HK-2 (cell line): ENCODE data around the gene ZNF892.
A peak's percentile ranks its signal among the peaks of the same experiment; 100 is the strongest.

Experiments used
- DNase-seq: peaks from one replicate; pipeline ENCODE4 v3.0.0-alpha.2; 2018; ENCODE audit not compliant: unreplicated experiment

ZNF892 gene

DNA sequence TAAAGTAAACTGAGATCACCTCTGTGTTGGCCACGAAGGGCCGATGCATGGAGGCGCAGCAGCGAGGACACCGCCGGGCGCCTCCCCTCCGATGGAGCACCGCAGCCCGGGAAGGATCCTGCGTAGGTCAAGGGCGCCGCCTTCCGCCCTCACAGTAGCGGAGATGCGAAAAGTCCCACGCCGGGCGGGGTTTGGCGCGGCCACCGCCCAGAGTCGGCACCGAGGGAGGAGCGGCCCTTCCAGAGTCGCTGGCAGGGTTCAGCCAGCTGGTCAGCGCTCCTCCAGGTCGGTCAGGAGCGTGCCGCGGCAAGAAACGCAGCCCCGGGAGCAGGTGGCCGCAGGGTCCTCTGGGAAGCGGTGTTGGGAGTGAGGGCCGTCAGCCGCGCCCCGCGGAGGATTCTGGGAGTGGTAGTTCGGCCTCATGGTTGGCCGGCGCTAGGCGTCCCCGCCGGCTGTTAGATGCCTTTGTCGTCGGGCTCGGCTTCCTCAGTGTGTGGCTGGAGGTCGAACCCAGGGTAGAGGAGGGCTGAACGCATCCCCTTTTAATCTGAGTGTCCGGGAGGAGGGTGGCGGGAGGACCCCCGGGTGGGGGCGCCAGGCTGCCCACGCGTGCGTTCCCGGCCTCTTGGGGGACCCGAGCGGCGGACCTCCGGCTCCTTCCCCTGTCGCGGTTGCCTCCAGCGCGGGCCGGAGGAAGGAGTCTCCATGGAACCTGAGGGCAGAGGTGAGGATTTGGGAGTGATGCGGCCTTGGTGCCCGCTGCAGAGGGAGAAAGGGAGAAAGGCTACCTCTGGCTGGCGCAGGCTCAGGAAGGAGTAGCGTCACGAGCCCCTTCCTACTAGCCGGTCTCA is at the start of gene ZNF892:
Gene ZNF892, plus strand, starts transcription at position 411 of the 851 bp plus-strand sequence. Its CDS starts 295 bp downstream, at position 706.
- peak; percentile 96 for DNase-seq

DNA sequence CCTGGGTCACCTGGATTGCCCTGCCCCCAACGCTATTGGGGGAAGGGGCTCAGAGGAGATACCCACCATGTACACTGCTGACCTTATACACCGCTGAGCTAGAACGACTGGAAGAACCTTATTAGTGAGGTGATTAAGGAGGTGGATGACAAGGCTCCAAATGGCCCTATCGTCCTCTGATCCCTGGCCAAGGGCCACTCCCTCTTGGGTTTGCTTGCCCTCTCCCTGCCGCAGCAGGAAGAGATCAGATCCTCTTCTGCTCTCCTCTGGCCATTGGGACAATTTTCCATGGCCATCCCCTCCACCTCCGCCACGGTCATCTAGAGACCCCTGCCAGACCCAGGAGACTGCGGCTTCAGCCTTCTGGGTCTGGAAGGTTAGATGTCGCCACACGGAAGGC is 48.9 kb upstream of the ZNF892 start:
- no peak for DNase-seq

DNA sequence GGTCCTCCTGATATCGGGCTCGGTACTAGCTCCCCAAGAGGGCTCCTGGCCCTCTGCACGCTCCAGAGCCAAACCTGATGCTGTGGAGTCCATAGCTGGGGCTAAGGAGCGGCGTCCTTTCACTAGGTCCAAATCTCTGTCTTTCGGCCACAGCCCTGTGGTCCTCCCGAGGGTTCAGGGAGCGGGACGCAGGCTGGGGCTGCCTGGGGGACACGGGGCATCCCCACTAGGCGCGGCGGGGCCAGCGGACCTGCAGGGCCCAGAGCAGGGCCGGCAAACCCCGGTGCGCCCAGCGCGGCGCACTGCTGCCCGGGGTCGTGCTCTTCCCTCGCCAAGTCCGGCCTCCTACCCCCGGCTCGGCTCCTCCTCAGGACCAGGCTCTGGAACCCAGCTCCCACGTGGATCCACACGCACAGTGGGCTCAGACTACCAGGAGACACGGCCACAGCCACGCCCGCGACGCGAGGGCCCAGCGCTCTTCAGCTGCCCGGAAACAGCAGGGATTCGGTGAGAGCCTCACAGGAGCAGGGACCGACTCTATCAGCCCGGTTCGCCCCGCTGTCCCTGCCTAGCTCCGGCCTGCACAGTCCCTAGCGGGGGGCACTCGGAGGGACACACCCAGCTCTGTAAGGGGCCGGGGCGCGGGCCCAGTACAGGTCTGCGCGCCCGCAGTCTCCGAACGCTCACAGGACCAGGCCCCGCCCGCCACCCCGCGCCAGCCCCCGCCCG is 48.3 kb upstream of the ZNF892 start:
- peak; percentile 1 for DNase-seq

DNA sequence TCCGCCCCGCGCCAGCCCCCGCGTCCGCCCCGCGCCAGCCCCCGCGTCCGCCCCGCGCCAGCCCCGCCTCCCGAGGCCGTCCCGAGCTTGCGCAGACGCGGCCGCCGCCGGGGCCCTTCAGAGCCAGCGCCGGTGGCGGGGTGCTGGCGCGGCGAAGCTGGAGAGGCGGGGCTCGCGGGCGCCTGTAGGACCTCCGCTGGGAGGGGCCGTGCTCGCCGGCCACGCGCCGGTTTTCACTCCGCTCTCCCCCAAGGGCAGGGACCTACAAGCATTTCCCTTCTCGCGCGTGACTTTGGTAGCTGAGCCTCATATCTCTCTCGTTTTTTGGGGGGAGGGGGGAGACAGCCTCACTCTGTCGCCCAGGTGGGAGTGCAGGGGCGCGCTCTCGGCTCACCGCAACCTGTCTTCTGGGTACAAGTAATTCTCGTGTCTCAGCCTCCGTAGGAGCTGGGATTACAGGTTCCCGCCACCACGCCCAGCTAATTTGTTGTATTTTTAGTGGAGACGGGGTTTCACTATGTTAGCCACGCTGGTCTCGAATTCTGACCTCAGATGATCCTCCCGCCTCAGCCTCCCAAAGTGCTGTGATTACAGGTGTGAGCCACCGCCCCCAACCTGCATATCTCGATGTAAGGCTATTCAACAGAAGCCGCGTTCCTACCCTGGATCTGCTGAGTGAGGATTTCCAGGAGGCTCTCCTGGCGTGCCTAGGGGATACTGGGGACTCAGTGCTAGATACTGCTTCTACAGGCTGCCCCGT is 47.5 kb upstream of the ZNF892 start, which contains the start of gene ZNF514:
Gene ZNF514, minus strand, starts transcription at position 159 of the 760 bp plus-strand sequence. CDS start 6,595 bp downstream, outside the sequence.
- DNase-seq, result no peak

DNA sequence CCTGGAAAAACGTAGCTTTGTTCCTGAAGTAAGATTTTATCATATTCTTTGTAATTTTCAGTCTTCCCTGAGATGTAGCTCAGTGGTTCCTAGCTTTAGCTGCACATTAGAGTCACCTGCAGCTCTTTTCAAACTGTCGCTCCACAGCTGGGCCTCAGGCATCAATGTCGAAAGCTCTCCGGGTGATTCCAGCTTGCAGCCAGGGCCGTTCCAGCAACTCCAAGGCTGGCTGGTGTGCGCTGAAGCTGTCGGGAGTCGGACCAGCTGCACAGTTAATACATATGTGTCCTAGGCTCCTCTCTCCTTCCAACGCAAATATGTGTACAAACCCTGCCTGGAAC is 42.3 kb upstream of the ZNF892 start:
- DNase-seq, result no peak

DNA sequence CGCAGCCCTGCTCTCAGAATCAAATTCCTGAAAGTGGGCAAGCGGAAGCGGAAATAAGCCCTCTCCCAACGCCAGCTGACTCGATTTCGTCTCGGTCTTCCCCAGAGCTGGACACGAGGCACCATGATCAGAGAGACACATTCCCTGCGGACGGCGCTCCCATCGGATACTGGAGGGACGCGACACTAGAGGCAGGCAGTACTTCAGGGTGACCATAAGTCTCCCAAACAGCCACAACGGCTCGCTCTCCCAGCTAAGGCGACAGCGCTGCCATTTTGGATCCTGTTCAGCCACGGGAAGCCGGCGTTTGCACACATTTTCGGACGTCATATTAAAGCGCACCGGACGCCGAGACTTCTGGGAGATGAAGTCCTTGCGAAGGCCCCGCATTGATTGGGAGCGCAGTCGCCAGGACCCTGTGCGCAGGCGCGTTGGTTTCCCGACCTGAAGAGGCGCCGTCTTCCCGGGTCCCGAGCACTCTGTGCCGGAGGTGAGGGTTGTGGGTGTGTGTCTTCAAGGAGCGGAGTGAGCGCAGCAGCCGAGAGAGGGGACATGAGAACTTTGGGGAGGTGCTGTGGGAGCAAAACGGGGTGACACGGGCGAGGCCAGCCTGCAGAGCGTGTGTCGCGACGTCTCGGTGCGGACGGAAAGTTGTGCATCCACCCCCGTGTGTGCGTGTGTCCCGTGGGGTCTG is 41.8 kb upstream of the ZNF892 start, which contains the start of gene ZNF2:
Gene ZNF2, plus strand, starts transcription at position 439 of the 694 bp plus-strand sequence. CDS start 10,418 bp downstream, outside the sequence.
- peak; percentile 97 for DNase-seq

DNA sequence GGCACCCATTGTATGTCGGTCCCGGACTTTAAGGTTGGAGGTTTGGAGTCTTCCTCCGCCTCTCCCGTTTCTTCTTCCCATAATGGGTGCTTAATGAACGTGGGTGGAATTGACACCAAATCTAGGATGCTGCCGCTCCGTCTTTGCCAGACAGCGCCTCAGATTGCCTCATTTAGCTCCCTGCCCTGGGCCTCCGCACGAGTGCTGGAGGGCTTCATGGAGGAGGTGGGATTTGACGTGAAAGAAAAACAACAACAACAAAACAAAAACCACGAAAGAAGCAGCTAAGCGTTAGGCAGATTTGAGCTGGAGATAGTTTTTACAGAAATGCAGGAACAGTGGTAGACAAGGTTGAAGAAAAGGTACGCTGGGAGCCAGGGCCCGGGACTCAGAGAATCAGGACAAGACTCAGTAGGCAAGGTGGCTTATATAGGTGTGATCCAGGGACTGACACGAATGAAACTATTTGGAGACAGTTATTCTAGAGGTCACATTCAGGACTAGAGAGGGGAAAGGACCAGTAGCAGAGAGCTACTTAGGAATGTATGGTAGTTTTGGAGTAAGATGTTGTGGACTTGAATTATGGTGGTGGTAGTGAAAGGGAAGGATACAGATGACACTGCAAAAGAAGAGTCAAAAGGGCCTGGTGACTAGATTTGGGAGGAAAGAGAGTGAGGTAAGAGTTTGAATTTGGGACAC is 41.1 kb upstream of the ZNF892 start:
- no peak for DNase-seq

DNA sequence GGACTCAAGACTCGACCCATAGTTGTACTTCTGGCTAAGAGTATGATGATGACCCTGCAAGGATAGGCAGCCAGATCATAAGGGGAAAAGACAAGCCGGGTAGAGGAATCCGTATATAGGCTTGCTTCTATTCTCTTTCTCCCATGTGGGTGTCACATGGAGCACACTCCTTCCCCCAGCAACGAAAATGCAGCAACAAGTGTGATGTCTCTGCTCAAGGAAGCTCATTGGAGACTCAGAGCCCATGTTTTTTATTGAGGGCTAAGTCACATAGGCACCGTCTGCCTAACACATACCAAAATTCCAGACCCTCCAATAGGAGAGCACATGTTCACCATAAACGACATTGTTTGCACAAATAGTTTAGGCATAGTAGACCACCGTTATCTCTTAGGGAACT is 35.4 kb upstream of the ZNF892 start:
- DNase-seq, result no peak

DNA sequence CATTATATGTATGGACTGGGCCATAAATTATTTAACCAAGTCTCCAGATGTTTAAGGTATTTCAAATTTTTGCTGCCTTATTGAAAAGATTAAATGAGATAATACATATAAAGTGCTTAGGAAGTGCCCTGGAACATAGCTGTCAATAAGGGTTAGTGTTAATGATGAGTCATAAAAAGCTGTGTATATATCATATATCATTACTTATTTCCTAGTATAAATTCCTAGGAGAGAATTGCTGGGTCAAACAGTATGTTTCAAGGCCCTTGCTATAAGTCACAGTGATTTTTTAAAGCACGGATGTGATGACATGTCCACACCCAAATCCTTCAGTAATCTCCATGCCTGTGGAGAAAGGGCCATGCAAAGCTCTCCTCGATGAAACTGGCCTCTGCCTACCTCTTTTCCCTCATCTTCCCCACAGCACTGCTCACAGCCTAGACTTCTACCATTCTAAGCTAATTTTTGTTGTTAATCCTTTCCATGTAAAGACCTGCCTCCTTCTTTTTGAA is 33.2 kb upstream of the ZNF892 start:
- no peak for DNase-seq

DNA sequence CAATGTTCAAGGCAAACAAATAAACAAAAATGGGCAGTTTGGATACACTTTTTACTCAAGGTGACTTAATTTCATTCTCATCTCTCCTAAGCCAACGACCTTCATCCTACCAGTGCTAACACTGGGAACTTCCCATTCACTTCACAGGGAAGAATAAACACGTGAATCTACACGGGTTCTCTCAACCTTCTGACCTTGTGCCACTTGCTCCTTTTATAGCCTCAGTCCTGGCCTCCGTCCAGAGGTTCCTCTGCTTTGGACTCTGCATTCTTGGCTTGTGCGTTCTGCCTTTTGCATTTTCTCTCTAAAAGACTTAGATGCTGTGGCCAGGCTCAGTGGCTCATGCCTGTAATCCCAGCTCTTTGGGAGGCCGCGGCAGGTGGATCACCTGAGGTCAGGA is 27.9 kb upstream of the ZNF892 start:
- DNase-seq, result no peak

DNA sequence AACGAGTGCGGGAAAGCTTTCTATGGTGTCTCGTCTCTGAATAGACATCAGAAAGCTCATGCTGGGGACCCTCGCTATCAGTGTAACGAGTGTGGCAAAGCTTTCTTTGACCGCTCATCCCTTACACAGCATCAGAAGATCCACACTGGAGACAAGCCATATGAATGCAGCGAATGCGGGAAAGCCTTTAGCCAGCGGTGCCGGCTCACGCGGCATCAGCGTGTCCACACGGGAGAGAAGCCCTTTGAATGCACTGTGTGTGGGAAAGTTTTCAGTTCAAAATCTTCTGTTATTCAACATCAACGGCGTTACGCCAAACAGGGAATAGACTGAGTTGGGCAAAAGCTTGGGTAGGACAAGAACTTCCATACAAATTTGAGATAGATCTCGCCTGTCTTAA is 25.5 kb upstream of the ZNF892 start:
- DNase-seq, result no peak

DNA sequence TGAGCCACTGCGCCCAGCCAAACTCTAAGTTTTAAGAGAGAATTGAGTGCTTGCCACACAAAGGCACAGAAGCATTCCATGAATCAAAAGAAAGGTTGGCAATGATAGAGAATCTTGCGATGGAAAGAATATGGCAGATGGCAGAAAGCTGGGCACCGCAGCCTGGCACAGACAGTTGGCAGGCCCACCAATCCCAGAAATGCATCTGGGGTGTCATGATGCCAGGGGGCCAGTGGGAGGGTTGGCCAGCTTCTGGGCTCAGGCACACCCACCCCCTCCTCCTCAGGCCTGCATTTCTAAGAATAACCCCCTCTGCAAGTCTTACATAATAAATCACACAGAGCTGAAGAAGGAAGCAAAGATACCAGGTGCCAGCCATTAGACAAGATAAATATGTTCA is 22.1 kb upstream of the ZNF892 start:
- DNase-seq, result no peak

DNA sequence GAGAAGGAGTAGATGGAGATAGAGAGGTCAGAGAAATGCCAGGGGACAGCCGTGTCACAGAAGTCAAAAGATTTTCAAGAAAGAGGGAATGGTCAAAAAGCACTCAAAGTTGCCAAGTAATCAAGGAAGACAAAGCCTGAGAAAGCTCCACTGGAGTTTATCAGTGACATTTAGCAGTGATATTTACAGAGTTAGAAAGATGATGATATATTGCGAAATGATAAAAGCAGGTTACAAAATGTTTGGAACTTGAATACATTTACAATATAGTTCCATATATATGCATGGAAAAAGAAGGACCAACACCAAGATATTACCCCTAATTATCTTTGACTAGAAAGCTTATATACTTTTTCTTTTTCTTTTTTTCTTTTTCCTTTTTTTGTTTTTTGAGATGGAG is 21.3 kb upstream of the ZNF892 start:
- no peak for DNase-seq

DNA sequence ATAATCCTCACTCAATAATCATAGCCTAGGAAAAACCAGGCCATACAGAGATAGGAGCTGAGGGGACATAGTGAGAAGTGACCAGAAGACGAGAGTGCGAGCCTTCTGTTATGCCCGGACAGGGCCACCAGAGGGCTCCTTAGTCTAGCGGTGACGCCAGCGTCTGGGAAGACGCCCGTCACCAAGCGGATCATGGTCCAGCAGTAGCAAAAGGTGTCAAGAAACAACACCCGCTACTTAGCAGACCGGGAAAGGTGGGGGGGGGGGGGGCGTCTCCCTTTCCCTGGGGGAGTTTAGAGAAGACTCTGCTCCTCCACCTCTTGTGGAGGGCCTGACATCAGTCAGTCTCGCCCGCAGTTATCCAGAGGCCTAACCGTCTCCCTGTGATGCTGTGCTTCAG is 14.4 kb upstream of the ZNF892 start:
- DNase-seq, result peak; percentile 35

DNA sequence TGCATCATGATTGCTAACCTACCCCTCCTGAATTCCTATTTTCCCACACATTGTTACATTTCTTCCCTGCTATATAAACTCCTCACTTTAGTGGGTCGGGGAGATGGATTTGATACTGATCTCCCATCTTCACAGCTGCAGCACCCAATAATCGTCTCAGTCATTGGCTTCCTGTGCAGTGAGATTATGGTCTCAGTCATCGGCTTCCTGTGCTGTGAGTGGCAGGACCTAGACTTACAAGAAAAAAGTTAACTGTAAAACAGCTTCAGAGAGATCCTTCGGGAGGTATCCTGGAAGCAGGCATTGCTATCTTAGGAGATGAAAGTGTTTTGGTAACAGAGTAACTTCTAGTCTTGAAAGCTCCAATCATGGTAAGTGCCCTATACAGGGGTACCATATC is 3.4 kb upstream of the ZNF892 start:
- no peak for DNase-seq

DNA sequence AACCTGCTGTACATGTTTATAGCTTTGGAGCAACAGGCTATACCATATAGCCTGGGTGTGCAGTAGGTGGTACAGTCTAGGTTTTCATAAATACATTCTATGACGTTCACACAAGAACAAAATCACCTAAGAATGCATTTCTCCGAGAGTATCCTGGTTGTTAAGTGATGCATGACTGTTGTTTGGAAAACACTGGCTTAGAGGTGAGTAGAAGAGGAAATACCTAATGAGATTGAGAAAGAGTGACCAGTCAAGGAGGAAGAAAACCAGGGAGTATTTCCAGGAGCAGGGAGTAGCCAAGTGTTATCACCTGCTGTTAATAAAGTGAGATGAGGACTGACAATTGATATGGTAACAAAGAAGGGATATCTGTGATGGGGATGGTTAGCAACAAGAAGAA is 2.9 kb upstream of the ZNF892 start:
- no peak for DNase-seq

DNA sequence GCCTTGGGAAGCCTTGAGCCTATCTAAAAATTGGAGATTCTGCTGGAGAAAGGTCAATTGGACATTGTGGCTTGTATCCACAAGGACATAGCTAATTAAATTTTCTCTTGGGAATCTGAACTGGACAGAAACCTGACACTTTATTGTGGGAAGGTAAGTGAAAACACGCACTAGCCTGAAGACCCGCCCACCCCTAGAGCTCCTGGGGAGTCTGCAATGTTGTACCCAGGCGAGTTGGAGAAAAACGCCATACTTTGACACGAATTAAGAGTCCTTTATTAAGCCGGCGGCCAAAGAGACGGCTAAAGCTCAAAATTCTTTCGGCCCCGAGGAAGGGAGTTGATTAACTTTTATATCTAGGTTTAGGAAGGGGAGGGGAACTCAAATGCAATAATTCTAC is 1.2 kb upstream of the ZNF892 start:
- DNase-seq, result no peak

DNA sequence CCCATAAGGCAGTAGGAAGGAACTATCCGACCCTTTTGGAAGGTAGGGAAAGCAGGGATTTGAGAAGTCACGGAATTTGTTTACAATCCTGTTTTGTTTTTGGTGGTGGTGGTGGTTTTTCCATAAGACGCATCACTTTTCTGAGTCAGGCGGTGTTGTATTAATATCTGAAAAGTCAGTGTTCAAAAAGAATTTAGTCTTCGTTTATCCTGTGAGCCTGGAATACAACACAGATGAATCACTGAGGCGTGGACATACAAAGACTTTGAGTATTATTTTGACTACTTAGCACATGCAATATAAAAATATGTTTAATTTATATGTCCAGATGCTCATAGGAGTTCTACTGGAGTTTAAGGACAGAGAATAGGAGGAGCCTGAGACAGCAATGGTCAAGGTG is 785 bp downstream of the ZNF892 start:
- no peak for DNase-seq

DNA sequence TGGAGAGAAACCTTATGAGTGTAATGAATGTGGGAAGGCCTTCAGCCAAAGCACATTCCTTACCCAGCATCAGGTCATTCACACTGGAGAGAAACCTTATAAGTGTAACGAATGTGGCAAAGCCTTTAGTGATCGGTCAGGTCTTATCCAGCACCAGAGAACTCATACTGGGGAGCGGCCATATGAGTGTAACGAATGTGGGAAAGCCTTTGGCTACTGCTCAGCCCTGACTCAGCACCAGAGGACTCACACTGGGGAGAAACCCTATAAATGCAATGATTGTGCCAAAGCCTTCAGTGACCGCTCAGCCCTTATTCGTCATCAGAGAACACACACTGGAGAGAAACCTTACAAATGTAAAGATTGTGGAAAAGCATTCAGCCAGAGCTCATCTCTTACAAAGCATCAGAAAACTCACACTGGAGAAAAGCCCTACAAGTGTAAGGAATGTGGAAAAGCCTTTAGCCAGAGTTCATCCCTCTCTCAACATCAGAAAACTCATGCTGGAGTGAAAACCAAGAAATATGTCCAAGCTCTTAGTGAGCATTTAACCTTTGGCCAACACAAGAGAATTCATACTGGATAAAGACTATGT is 7.8 kb downstream of the ZNF892 start:
- no peak for DNase-seq

DNA sequence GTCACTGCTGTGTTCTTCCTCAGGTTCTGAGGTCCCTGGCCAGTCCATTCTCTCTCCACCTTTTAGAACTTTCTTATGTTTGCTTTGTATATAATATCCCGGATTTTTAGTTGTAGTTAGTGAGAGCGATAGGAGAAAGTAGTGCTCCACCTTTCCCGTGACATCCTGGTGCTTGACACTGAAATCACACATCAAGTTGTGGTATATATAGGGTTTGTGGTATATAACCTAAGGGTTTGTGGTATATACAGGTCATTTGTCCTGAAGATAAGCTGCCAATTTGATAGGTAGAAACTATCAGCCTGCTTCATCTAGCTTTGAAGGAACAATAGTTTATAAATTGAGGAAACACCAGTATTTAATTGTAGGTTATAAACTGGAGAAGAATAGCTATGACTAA is 13.1 kb downstream of the ZNF892 start:
- no peak for DNase-seq
